T-helper 22 cell (primary cell): ENCODE measurements around the gene FLYWCH1.

Source experiments
- DNase-seq: peaks from one replicate; pipeline ENCODE4 v3.0.0-alpha.2; 2020; ENCODE audit warnings: low read depth

Gene FLYWCH1

DNA sequence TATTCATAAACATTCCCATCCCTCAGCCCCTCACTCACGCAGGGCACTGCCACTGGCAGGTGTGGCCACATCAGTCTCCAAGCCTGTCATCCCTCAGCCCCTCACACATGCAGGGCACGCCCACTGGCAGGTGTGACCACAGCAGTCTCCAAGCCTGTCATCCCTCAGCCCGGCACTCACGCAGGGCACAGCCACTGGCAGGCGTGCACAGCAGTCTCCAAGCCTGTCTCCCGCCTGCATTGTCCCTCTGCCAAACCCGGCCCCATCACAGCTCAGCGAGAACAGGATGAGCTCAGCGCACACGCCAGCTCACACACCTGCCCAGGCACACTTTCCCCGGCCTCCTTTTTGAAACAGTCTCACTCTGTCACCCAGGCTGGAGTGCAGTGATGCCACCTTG is 40.9 kb downstream of the FLYWCH1 start:
- no peak for DNase-seq

- DNase-seq, result no peak
Observed at GRCh38 chr16:2953706-2954627, 42.2 kb downstream of the FLYWCH1 start.

- DNase-seq, result no peak
Observed at GRCh38 chr16:2954656-2955381, 43.1 kb downstream of the FLYWCH1 start.

DNA sequence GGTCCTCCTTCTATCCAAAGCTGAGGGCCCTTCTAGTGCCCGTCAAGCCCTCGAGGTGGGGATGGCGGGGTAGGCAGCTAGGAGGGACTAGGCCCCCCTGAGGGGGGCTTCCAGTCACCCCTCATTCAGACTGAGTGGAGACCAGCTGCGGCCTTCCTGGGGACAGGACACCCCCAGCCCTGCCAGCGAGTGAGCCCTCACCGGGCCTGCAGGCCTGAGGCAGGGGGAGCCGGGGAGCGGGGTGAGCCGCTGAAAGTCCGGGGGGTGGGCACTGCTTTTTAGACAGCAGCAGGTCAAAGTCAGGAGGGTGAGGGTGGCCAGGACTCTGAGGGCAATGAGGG is 43.7 kb downstream of the FLYWCH1 start:
- DNase-seq, result no peak

DNA sequence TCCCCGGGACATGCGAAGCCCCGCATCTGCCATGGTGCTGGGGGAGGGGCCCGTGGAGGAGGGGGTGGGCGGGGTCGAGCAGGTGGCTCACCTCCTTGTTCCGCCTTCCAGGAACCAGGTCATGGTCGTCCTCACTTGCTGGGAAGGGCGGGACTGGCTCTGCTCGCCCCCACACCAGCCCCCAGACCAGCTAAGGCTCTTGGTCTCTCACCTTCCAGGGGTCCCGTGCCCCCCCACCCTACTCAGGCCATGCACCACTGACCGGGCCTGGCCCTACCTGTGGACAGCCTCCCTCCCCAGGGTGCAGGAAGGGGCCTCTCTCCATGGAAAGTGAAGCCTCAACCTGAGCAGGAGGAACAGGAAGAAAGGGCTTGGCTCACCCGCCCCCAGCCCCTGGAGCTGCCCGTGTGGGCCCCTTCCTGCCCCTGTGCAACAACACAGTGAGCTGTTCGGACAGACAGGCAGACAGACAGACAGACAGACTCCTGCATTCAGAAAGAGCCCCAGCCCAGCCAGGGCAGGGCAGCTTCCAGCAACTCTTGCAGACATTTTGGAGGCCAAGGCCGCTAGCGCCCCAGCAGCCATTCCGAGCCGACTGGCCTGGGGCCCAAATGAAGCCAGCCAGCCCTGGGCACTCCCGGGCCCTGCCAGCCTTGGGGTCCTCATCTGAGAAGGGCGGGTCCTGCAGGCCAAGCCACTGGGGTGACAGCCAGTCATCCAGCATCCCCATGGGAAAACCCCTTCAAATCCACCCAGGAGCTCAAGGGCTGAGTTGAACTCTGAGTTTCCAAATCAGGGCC is 44.2 kb downstream of the FLYWCH1 start:
- DNase-seq, result no peak

DNA sequence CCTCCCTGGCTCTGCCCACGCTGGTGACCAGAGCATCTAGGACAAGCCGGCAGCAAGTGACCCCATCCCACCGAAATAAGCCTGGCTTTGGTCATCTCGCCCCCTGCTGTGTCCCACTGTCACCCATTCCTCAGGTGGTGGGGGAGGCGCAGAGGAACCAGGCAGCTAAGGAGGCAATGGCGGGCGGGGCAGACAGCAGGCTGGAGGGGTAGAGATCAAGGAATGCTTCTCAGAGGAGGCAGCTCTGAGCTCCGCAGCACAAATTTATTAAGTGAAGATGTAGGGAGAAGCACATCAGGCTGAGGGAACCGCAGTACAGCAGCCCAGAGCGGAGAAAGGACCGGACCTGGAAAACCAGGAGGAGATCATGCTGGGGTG is 44.8 kb downstream of the FLYWCH1 start:
- DNase-seq, result no peak

- DNase-seq, result no peak
Observed at GRCh38 chr16:2959206-2959605, 47.5 kb downstream of the FLYWCH1 start.

DNA sequence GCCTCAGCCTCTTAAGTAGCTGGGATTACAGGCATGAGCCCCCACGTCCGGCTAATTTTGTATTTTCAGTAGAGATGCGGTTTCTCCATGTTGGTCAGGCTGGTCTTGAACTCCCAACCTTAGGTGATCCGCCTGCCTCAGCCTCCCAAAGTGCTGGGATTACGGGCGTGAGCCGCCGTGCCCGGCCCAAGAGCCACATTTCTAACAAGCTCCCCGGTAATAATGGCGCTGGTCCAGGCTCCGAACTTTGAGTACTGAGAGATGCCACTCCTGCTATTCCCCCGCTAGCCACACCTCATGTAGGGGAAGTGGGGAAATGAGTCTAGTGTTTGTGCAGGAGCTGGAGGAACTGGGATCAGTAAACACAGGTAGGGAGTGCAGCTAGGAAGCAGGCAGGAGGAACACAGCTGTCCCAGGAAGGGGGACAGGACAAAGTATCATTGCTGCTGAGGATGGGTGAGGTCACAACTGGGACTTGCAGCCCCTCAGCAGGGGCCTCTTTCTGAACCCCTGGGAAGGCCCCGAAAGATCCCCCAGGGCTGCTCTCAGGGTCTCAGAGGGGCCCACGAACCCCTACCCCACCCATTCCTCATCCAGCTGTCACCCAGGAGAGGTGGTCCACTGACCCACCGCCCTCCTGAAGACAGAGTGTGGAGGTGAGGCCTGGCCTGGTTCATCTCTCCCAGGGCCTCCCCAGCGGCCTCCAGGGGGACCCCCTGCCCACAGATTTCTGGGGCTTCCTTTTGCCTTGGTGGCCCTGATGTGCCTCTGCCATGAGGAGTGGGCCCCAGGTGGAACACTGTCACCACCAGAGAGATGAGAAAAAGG is 48.7 kb downstream of the FLYWCH1 start:
- no peak for DNase-seq

DNA sequence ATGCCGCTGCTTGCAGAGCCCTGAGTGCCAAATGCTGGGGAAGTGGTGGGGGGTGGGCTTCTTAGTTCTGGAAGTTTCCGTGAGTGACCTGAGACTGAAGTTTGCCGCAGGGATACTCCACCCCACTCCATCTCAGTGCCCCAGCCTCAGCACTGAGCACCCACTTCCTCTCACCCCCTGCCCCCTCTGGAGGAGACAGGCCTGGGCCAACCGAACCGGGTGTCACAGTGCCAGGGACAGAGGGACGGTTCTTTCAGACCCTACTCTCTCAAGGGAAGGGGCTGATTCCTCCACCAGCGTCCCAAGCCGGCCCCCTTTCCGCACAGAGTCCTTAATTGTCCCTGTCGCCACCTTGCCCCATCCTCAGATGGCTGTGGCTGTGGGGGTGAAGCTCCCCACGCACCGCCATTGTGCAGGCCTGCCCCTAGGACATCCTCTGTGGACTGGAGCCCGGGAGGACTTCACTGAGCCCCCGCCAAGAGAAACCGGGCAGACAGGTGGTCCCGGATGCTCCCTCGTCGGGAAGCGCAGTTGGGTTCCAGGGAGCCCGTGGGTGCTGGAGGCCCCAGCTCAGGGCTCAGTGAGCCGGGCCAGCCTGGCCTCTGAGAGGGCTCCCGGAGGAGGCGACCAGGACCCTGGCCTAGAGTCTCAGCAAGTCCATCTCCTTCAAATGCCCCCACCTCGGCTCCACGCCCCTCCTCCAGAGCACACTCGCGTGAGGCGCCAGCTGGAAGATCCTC is 50.8 kb downstream of the FLYWCH1 start:
- DNase-seq, result no peak

DNA sequence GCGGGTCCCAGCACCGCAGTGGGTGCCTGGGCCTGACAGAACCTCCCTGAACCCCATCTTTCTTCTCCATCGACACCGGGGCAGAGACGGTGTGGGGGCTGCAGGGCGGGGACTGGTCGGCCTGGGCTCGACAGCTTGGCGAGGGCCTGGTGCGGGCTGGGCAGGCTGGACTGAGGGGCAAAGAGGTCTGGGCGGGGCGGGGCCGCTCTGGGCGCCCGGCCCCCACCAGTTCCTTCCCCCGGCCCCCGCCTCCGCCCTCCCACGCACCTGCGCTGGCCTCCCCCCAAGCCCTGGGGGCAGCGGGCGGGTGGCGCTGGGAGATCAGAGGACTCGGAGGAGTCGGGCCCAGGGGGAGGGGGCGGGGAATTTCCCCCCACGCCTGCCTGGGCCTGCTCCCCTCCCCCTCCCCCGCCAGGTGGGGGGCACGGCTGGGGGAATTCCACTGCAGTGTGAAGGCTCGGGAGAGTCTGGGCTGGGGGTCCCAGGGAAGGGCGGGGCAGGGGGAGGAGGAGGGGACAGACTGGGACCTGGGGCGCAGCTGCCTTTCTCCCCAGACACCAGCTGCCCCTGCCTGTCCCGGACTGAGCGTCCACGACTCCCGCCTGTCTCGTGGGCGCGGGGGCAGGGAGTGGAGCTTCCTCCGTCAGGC is 51.5 kb downstream of the FLYWCH1 start:
- peak; percentile 32 for DNase-seq

DNA sequence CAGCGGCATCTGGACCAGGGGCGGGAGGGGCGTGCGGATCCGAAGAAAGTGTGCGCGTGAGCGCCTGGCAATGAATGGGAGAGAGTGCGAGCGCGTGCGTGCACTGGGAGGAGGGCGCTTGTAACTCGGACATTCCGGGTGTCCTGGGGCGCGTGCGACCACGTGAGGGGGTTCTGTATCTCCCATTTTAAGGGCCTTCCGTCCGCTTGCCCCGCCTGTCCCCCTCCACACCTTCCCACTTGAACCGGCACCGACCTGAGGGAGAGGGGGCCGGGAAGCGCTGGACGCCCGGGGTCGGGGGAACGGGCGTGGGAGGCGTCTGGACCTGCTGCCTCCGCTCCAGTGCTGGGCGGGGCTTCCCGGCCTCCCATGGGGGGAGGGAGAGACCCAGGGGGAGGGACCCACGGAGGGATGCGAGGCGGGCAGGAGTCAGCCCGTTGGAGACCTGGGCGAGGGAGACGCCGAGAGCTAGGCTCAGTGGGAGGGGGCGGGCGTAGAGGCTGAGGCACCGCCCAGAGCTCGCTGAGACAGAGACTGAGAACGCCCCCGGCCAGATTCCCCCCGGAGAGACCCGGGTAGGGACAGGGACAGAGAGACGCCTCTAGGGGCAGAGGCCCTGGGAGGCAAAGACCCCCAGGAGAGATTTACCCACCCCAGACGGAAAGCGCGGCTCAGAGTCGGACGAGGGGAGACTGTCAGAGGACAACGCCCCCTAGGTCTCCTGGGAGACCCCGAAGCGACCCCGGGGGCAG is 52.2 kb downstream of the FLYWCH1 start, which contains the start of gene KREMEN2:
Gene KREMEN2, plus strand, starts transcription at position 553 of the 752 bp plus-strand sequence. CDS start 246 bp downstream, outside the sequence.
- no peak for DNase-seq

- peak; percentile 61 for DNase-seq
Observed at GRCh38 chr16:2964475-2965336, 53.0 kb downstream of the FLYWCH1 start.

- no peak for DNase-seq
Observed at GRCh38 chr16:2966043-2966807, 54.5 kb downstream of the FLYWCH1 start.

DNA sequence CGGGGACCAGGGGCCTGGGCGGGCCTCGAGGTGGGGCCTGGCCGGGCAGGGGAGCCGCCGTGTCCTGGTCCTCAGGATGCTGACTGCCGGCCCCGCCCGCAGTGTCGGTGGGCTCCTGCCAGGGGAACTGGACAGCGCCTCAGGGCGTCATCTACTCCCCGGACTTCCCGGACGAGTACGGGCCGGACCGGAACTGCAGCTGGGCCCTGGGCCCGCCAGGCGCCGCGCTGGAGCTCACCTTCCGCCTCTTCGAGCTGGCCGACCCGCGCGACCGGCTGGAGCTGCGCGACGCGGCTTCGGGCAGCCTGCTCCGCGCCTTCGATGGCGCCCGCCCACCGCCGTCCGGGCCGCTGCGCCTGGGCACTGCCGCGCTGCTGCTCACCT is 55.1 kb downstream of the FLYWCH1 start:
- DNase-seq, result no peak

DNA sequence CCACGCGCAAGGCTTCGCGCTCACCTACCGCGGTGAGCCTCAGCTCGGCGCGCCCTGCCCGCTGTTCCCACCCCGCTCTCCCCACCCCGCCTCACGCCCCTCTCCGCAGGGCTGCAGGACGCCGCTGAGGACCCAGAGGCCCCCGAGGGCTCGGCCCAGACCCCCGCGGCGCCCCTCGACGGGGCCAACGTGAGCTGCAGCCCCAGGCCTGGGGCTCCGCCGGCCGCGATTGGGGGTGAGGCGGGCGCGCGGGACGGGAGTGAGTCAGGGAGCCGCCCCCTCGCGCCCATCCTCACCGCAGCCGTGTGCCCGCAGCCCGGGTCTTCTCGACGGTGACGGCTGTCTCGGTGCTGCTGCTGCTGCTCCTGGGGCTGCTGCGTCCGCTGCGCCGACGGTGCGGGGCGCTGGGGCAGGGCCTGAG is 55.5 kb downstream of the FLYWCH1 start:
- DNase-seq, result no peak

- no peak for DNase-seq
Observed at GRCh38 chr16:2967721-2968161, 56.0 kb downstream of the FLYWCH1 start.

DNA sequence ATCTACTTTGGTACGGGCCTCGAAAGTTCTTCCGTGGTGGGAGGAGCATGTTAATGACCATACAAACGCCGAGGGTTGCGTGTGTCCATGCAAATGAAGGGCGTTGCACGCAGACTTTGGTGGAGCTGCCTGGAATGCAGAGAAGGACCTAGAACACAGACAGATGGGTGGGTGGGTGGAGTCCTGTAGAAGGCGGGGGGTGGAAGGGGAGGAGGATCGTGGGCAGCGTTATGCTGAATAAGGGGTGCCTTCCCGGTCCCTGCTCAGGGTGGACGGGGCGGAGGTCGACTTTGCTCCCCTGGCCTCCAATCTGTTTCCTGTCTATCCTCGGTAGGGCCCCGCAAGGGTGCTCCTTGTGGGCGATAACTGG is 56.6 kb downstream of the FLYWCH1 start:
- no peak for DNase-seq
